GM21423 (cell line): ENCODE data around the gene LY9.
"Not testable (repeated sequence)": the region's sequence is repeated elsewhere in the genome, so short reads cannot be mapped to it uniquely, and the experiment has no call there.

Source experiments
- ATAC-seq: cut with Tn5 transposase; IDR thresholded peaks from one replicate; pipeline ENCODE4 v1.9.1; 2021; ENCODE audit warnings: mild to moderate bottlenecking, moderate library complexity; ENCODE audit not compliant: unreplicated experiment

The LY9 gene

GRCh38 chr1:160774886-160775719 is 20.9 kb upstream of the LY9 start:
- no peak for ATAC-seq

GRCh38 chr1:160776178-160776577 is 19.8 kb upstream of the LY9 start:
- ATAC-seq, result no peak

DNA sequence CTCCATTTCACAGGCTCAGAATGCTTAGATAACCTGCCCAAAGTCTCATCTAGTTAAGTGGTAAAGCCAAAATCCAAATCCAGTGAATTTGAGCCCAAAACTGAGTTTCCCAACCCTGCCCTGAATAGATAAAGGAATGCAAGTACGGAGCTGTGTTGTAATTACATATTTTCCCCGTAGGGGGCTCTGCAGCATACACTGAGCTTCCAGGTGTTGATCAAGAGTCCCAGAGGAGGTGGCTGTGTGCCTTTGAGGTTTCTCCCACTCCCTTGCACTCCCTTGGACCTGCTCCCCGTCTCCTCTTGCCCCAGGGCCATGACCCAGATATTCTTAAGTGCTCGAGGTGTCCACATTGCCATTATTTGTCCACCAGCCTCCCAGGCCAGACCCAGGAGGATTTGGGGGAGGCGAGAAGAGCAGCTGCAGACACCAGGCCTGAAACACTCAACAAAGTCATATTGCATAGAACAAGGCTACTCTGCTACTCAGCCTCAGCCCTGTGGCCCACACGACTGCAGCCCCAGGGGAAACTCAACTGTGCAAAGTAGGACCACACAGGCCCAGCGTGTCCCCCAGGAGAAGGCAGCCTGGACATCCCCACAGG is 18.4 kb upstream of the LY9 start:
- ATAC-seq, result no peak

- ATAC-seq, result no peak
Measured at GRCh38 chr1:160778976-160779375, 17.0 kb upstream of the LY9 start.

- no peak for ATAC-seq
Measured at GRCh38 chr1:160779626-160780397, 16.2 kb upstream of the LY9 start.

DNA sequence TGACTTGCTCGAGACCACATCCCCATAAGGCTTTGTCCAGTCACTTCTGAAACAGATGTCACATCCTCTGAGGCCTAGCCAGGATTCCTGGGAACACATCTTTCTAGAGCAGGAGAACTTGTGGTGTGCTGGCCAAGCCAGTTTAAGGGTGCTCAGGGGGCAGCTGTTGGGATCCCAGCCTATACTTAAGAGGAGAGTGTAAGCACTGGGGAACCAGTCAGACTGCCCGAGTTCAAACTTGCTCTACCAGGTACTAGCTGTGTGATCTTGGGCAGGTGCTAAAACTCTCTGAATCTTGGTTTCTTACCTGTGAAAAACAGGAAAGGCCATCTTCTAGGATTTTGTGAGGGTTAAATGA is 15.6 kb upstream of the LY9 start:
- ATAC-seq, result no peak

- no peak for ATAC-seq
Measured at GRCh38 chr1:160781186-160781766, 14.7 kb upstream of the LY9 start.

DNA sequence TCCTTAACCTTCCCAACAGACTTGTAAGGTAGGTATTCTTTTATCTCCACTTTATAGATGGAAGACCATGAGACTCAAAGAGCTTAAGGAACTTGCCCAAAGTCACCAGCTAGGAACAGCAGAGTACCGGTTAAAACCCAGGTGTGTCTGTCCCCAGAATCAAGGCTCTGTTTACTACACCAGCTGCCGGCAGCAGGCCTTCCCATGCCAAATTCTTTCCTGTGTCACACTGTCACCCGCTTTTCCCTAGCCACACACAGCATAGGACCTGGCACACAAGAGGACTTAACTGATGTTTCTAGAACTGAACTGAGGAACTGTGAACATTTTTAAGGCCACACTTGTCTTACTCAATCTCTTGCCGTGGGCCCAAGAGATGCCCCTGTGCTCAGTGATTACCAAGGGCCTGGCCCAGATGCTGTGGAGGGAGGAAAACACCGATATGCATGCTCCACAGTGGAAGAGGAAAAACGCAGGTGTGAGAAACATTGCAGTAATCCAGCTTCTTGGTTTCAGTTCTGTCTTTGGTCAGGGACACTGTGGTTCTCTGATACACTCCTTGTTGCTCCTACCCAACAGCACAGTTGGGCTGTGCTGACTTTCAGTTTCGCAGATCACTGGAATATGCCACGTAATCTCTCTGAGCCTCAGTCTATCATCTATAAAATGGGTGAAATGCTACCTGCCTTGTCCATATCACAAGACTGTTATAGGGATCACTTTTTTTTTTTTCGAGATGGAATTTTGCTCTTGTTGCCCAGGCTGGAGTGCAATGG is 13.9 kb upstream of the LY9 start:
- peak; percentile 88 for ATAC-seq

GRCh38 chr1:160782988-160783765 is 12.8 kb upstream of the LY9 start:
- ATAC-seq, result not testable (repeated sequence)

DNA sequence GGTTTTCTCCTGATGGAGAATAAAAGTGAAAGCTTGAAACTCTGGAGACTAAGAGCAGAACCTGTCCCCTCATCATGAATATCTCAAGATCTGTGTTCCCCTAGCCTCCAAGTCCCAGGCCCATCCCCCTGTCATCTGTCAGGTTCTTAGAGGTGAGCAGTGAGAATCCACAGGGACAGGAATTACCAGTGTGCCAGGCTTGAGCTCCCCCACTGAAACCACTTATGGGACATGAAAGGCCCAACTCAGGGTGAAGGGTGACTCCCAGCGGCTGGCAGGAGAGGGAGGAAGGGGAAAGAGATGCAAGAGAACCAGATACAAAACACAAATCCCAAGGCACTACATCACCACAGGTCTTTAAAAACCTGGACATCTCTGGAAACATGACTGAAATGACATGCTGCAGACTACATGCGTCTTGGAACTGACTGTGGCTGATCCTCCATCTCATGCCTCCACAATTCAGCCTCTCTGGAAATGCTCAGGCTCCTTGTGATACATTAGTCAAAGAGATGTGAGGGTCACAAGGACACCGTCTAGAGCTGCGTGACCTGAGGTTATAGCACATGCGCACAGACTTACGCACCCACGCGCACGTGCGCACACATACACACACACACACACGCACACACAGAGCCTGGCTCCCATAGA is 6.8 kb upstream of the LY9 start:
- ATAC-seq, result peak; percentile 10

DNA sequence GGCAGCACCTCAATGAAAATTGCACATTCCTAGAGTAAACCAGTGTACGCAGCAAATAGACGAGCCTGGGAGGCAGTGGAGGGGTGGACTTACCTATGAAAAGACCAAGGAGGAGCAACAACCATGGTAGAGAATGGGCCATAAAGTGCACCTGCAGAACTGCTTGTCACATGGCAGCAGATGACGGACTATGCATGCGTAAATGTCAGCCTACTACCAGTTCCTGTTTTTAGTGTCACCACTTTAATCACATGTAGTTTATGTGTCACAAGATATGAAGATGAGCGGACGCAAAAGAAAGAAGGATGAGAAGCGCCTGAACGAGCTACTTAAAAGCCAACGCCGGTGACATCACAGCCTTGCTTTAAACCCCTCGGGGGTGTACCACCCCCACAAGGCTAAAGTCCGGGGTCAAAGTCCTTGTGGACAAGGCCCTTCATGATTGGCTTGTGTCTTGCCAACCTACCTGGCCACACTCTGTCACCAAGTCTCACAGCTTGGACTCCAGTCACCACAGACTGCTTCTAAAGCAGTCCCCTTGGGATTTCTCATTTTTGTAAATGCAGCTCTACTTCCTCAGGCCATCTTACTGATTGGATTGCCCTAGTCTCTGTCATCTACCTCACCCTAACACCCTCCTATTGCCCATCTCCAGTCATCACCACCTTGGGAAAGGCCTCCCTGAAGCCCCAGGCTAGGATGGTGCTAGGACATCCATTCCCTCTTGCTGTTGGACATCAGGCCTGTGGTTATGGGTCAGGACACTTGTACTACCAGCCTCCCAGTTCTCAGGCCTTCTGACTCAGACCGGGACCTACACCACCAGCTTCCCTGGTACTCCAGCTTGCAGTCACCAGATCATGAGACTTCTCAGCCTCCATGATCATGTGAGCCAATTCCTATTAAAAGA is 6.0 kb upstream of the LY9 start:
- peak; percentile 75 for ATAC-seq

GRCh38 chr1:160794376-160794775 is 1.6 kb upstream of the LY9 start:
- no peak for ATAC-seq

DNA sequence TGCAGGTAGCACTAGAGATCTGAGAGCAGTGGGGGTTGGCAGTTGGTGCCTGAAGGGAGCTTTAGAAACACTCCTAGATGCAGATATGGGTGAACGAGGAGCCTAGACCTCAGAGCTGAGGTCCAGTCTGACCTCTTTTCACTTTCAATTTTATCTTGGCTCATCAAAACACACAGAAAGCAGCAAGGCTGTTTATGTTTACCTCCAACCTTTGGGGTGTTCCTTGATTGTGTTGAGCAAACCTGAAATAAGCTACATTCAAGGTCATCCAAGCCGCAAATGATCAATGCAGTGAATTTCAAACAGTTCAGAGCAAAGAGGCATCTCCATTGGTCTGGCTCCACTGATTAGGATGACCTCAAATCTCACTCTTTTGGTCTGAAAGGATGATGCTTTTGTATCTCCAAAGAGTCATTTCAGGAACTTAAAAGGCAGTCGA is 1.3 kb downstream of the LY9 start:
- peak; percentile 24 for ATAC-seq

GRCh38 chr1:160797861-160798273 is 1.9 kb downstream of the LY9 start:
- ATAC-seq, result no peak

- no peak for ATAC-seq
Measured at GRCh38 chr1:160798439-160798838, 2.5 kb downstream of the LY9 start.

DNA sequence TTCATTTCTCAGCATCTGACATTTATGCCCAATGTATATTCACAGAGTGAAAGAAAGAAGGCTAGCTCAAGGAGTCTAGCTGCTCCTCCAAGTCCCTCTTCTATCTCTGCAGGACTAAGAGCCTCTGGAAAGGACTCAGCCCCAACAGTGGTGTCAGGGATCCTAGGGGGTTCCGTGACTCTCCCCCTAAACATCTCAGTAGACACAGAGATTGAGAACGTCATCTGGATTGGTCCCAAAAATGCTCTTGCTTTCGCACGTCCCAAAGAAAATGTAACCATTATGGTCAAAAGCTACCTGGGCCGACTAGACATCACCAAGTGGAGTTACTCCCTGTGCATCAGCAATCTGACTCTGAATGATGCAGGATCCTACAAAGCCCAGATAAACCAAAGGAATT is 3.7 kb downstream of the LY9 start:
- no peak for ATAC-seq

DNA sequence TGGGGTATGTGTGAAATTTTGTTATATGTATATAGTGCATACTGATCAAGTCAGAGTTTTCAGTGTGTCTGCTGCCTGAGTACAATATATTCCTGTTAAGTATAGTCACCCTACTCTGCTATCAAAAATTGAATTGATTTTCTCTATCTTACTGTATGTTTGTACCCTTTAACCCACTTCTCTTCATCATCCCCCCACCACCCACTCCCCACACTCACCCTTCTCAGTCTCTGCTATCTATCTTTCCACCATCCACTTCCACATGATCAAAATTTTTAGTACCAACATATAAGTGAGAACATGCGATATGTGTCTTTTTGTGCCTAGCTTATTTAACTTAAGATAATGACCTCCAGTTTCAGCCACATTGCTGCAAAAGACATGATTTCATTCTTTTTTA is 4.2 kb downstream of the LY9 start:
- ATAC-seq, result no peak

GRCh38 chr1:160800645-160801408 is 4.9 kb downstream of the LY9 start:
- no peak for ATAC-seq
